ENCODE data around the gene MGAT5B.

Gene MGAT5B

DNA sequence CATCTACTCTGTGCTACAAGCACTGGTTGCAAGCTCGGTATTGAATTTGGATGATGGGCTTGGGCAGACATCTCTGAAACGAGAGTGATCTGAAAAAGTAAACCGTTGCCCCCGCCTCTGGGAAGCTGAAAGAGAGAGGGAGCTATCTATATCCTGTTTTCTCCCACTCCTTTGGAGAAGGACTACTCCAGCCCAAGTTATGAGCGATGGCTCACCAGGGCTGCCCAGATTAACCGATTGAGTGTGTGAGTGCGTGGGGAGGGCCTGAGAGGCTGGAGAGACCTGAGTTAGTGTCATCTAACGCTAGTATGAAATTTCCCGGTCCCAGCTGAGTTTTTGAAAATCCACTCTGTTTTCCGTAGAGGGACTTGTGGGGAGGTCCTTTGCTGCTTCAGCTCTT is 11.5 kb downstream of the MGAT5B start:
- DNase-seq (ENCODE audit: low read depth in 4 of 4, low spot score in 1 of 4): no peak

DNA sequence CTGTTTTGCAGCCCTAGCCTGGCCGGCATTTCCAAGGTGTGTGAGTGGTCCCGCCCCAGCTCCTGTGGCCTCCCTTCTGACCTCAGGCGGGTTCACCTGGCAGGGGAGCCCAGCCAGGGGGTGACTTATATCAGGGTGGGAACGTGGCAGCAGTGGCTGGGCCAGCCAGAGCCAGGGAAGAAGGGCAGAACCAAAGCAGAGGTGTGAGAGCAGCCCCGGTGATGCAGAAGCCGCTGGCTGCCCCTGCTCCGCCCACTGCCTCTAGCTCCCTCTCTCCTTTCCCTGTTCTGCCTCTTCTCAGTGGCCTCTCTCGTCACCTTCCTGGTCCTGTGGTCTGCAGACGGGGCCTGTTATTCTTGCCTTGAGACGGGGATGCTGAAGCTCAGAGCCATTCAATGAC is 12.1 kb downstream of the MGAT5B start:
- DNase-seq (ENCODE audit: low read depth in 4 of 4, low spot score in 1 of 4): no peak

GRCh38 chr17:76880971-76881370 is 12.8 kb downstream of the MGAT5B start:
- no peak for DNase-seq (ENCODE audit: low read depth in 4 of 4, low spot score in 1 of 4)

- no peak for DNase-seq (ENCODE audit: low read depth in 4 of 4, low spot score in 1 of 4)
Measured at GRCh38 chr17:76881408-76881807, 13.2 kb downstream of the MGAT5B start.

DNA sequence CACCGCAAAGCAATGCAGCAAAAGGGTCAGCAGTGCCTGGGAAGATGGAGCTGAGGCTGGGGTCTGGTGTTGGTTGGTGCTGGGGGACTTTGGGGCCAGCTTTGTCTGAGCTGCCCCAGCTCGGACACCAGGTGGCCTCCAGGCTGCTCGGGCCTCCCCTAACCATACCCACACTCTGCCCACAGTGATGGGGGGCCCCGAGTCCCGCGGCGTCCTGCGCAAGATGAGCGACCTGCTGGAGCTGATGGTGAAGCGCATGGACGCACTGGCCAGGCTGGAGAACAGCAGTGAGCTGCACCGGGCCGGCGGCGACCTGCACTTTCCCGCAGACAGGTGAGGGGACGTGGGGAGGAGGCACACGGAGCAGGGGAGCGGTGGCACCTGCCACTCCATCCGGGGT is 13.8 kb downstream of the MGAT5B start:
- DNase-seq (ENCODE audit: low read depth in 4 of 4, low spot score in 1 of 4): no peak

- no peak for DNase-seq (ENCODE audit: low read depth in 4 of 4, low spot score in 1 of 4)
Measured at GRCh38 chr17:76883744-76884525, 15.7 kb downstream of the MGAT5B start.

DNA sequence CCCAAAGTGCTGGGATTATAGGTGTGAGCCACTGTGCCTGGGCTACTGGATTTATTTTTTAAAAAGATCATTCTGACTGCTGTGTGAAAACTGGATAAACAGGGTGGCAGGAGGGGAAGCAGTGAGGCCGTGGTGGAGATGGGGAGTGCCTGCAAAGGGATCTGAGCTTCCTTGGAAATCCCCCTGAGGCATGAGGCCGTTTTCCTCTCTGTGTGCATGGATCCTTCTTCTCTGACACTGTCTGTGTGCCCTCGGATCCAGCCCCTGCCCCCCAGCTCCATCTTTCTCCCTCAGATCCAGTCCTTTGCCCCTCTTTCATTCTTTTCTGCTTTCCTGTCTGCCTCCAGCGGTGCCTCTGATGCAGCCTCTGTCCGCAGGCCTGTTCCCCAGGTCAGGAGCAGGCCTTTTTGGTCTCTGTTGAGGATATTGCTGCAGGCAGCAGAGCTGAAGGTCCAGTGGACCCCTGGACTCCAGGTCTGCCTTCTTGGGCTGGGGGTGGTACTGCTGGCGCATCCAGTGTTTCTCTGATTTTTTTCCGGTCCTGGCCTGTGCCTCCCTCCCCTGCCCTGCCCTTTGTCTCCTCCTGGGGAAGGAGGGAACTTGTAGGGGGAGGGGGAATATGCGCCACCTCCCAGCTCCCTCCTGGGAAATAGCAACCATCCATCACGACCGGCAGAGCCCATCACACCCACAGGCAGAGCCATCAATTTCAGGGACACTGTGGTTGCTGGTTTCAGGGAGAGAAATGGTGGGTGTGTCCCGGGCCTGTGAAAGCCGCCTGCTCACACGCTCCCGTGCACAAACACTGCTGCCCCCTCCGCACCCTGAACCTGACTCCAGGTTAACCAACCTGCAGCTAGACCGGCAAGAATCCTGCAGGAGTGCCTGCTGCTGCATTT is 17.0 kb downstream of the MGAT5B start:
- DNase-seq (ENCODE audit: low read depth in 4 of 4, low spot score in 1 of 4): no peak

DNA sequence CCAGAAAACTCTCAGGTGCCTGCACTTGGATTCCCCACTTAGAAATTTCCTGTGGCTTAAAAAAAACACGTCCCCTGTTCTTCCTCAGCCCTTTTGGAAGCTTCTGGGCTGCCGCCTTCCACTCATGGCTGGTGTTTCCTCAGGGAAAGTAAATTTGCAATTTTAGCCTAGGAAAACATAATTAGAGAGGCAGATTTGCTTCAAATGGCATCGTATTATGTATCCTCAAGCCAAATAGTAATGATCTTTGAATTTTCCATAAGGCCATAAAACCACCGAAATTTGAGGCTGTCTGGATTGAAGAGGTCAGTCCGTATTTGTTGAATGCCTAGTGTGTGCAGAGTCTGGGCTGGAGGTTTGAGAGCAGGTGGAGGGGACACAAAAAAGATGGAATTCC is 17.7 kb downstream of the MGAT5B start:
- DNase-seq (ENCODE audit: low read depth in 4 of 4, low spot score in 1 of 4): no peak

GRCh38 chr17:76886395-76886794 is 18.2 kb downstream of the MGAT5B start:
- DNase-seq (ENCODE audit: low read depth in 4 of 4, low spot score in 1 of 4): no peak

GRCh38 chr17:76887802-76888201 is 19.6 kb downstream of the MGAT5B start:
- no peak for DNase-seq (ENCODE audit: low read depth in 4 of 4, low spot score in 1 of 4)

DNA sequence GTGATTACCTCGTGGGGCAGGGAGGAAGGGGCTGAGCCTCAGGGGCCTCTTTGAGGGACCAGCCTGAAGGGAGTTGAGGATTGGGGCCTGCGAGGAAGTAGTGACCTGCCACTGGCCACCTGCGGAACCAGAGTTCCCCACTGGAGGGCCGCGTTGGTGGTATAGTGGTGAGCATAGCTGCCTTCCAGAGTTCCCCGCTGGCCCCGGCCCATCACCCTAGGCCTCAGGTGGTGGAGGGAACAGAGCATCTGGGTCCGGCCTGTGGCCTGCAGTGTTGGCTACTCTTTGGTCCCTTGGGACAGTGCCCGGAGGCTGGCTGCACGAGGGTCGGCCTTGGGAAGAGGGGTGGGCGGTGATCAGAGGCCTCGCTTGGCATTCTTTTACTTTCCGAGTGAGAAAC is 20.5 kb downstream of the MGAT5B start:
- no peak for DNase-seq (ENCODE audit: low read depth in 4 of 4, low spot score in 1 of 4)

GRCh38 chr17:76889323-76889722 is 21.1 kb downstream of the MGAT5B start:
- no peak for DNase-seq (ENCODE audit: low read depth in 4 of 4, low spot score in 1 of 4)

DNA sequence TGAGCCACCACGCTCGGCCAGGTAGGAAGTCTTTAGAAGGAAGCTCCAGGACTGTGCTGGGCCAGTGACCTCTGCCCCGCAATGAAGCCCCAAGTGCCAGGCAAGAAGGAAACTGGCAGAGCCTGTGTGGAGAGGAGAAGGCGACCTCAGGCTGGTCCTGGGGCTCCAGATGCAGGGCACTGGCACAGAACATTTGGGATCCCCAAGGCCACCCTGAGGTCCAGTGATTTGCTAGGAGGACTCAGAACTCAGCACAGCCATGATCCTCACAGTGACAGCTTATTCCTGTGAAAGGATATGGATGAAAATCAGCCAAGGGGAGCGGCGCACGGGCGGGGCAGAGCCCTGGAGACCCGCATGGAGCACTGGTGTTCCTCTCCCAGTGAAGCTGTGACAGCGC is 24.1 kb downstream of the MGAT5B start:
- no peak for DNase-seq (ENCODE audit: low read depth in 4 of 4, low spot score in 1 of 4)

GRCh38 chr17:76893623-76894334 is 25.6 kb downstream of the MGAT5B start:
- DNase-seq (ENCODE audit: low read depth in 4 of 4, low spot score in 1 of 4): no peak

- no peak for DNase-seq (ENCODE audit: low read depth in 4 of 4, low spot score in 1 of 4)
Measured at GRCh38 chr17:76894842-76895241, 26.6 kb downstream of the MGAT5B start.

DNA sequence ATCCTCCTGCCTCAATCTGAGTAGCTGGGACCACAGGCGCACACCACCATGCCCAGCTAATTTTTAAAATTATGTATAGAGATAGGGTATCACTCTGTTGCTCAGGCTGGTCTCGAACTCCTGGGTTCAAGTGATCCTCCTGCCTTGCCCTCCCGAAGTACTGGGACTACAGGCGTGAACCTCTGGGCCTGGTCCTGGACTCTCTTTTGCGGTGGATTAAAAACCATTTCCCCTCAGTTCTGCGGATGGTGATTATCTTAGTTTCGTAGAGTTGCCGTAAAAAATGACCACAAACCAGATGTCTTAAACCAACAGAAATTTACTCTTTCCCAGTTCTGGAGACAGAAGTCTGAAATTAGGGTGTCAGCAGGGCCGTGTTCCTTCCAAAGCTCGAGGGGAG is 28.8 kb downstream of the MGAT5B start:
- no peak for DNase-seq (ENCODE audit: low read depth in 4 of 4, low spot score in 1 of 4)

DNA sequence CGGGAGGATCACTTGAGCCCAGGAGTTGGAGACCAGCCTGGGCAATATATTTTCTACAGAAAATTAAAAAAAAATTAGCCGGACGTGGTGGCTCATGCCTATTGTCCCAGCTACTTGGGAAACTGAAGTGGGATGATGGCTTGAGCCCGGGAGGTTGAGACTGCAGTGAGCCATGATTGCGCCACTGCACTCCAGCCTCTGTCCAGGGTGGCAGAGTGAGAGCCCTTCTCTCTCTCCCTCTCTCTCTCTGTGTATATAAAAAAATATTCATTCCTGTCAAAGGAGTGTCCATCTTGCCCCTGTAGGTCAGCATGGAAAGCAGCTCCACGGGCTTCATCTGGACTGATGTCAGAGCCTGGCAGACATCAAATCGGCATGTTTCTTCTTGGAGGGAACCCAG is 31.2 kb downstream of the MGAT5B start:
- no peak for DNase-seq (ENCODE audit: low read depth in 4 of 4, low spot score in 1 of 4)

DNA sequence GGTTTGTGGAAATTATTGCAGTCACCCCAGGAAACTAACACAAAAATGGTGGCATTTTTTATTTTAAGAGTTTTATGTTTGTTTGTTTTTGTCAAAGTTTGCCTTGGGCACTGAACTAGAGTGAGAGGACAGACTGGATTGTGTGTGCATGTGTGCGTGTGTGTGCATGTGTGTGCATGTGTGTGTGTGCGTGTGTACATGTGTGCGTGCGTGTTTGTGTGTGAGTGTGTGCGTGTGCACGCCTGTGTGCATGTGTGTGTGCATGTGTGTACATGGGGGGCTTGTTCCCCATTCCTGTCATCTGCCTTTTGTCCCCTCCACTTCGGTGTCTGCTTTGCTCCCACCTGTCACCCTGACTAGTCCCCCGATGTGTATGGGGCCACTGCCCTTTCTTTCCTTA is 32.5 kb downstream of the MGAT5B start:
- no peak for DNase-seq (ENCODE audit: low read depth in 4 of 4, low spot score in 1 of 4)

- DNase-seq (ENCODE audit: low read depth in 4 of 4, low spot score in 1 of 4): no peak
Measured at GRCh38 chr17:76901542-76902197, 33.5 kb downstream of the MGAT5B start.

DNA sequence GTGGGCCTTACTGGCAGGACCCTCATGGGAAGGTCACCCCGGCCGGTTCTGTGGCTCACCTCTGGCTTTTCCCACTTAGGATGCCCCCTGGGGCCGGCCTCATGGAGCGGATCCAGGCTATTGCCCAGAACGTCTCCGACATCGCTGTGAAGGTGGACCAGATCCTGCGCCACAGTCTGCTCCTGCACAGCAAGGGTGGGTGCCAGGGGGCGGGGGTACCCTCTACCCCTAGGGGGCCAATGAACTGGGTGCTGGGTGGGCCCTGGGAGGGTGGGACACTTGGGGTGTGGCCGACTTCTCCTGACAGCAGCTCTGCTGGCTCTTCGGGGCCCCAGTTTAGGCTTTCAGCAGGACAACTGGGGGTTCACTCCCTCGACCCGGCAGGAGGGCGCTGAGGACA is 34.3 kb downstream of the MGAT5B start:
- DNase-seq (ENCODE audit: low read depth in 4 of 4, low spot score in 1 of 4): no peak

DNA sequence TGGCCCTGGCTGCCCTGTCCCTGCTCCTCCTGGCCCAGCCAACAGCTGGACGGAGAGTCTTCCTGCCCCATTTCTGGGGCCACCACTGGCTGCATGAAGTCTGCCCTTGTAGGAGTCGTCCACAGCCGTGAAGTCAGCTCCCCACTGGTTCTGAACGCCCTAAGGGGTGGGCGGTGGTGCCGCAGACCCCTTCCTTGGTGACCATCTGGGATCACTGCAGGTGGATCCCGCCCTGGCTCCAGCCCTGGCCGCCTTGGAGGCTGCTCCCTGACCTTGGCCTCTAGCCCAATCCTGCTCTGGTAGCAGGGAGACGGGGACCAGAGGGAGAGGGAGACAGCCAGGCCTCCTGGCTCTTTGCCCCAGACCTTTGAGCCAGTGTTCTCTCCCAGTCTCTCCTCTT is 35.4 kb downstream of the MGAT5B start:
- no peak for DNase-seq (ENCODE audit: low read depth in 4 of 4, low spot score in 1 of 4)

All from stimulated activated CD4-positive, alpha-beta T cell treated with anti-CD3 and anti-CD28 coated beads, Interleukin-1b, Interleukin-23, amount 100 ng/mL, for 24 hours (primary cell).